HEK293 (cell line): ENCODE results near the gene PTGR2.

Experiments used
- CTCF ChIA-PET: fragments of 350-600 bp; formaldehyde crosslinking; extraction: SDS; loops from one replicate; lab custom pipeline; 2021; ENCODE audit warnings: antibody characterized with exemption; lab: Yijun Ruan, JAX
- POLR2A ChIA-PET: fragments of 300-600 bp; formaldehyde crosslinking; extraction: SDS; loops from one replicate; lab custom pipeline; 2020; ENCODE audit warnings: antibody characterized with exemption, inconsistent platforms; lab: Yijun Ruan, JAX
- H3K27ac ChIP-seq: fragments of 200-500 bp; sonication (Bioruptor generic); 2 replicates; pipeline ENCODE4 v1.5.1; 2014; ENCODE audit warnings: low read depth, low read length, control low read depth, inconsistent platforms; ENCODE audit errors: extremely low read depth
- H3K36me3 ChIP-seq, 2 experiments: fragments of 200-500 bp in 1 of 2; sonication (Bioruptor generic) in 1 of 2; 1 replicate in 1 of 2; 2 replicates in 1 of 2; pipeline ENCODE4 v1.5.1; 2014 to 2017; ENCODE audit warnings: inconsistent platforms in 2 of 2, low read length in 2 of 2; ENCODE audit not compliant: control insufficient read depth in 2 of 2, insufficient read depth in 1 of 2
- H3K4me1 ChIP-seq: fragments of 200-500 bp; sonication (Bioruptor generic); 2 replicates; pipeline ENCODE4 v1.5.1; 2014; ENCODE audit warnings: mild to moderate bottlenecking, low read length, inconsistent platforms; ENCODE audit not compliant: control insufficient read depth, insufficient read depth
- H3K4me3 ChIP-seq: 2 replicates; pipeline ENCODE4 v1.5.1; 2011; ENCODE audit warnings: low read depth, mild to moderate bottlenecking, control low read depth, low read length, moderate library complexity
- H3K9me3 ChIP-seq: fragments of 200-500 bp; sonication (Bioruptor generic); 2 replicates; pipeline ENCODE4 v1.5.1; 2014; ENCODE audit warnings: low read depth, low read length, inconsistent platforms; ENCODE audit not compliant: control insufficient read depth, insufficient read depth
- HOXA7 ChIP-seq: sonication (generic); formaldehyde crosslinking; IDR thresholded peaks from 2 replicates; pipeline ENCODE4 v1.8.1; 2022; ENCODE audit warnings: missing genetic modification reagents, borderline replicate concordance
- HOXD13 ChIP-seq: sonication (generic); formaldehyde crosslinking; IDR thresholded peaks from 2 replicates; pipeline ENCODE4 v1.8.0; 2022; ENCODE audit warnings: missing genetic modification reagents, borderline replicate concordance
- KLF10 ChIP-seq: fragments of 450-650 bp; IDR thresholded peaks from 2 replicates; pipeline ENCODE4 v1.5.1; 2018; ENCODE audit warnings: missing biosample characterization, mild to moderate bottlenecking, missing genetic modification characterization
- MYNN ChIP-seq: fragments of 450-650 bp; formaldehyde crosslinking; IDR thresholded peaks from 2 replicates; pipeline ENCODE4 v1.5.1; 2016; ENCODE audit warnings: missing biosample characterization, missing genetic modification characterization, borderline replicate concordance
- PBX3 ChIP-seq: sonication (generic); formaldehyde crosslinking; IDR thresholded peaks from 2 replicates; pipeline ENCODE4 v1.8.1; 2022; ENCODE audit warnings: mild to moderate bottlenecking, moderate library complexity, missing genetic modification reagents
- PRDM2 ChIP-seq: fragments of 450-650 bp; formaldehyde crosslinking; IDR thresholded peaks from 2 replicates; pipeline ENCODE4 v1.5.1; 2016; ENCODE audit warnings: missing biosample characterization, missing genetic modification characterization, borderline replicate concordance
- SCRT1 ChIP-seq: fragments of 450-650 bp; formaldehyde crosslinking; IDR thresholded peaks from 2 replicates; pipeline ENCODE4 v1.5.1; 2016; ENCODE audit warnings: missing biosample characterization, missing genetic modification characterization, borderline replicate concordance
- TSHZ1 ChIP-seq: fragments of 450-650 bp; formaldehyde crosslinking; IDR thresholded peaks from 2 replicates; pipeline ENCODE4 v1.5.1; 2016; ENCODE audit warnings: missing biosample characterization, missing genetic modification characterization, borderline replicate concordance
- ZFP37 ChIP-seq: fragments of 450-650 bp; formaldehyde crosslinking; IDR thresholded peaks from 2 replicates; pipeline ENCODE4 v1.5.1; 2016; ENCODE audit warnings: missing biosample characterization, missing genetic modification characterization
- ZNF132 ChIP-seq: fragments of 450-650 bp; formaldehyde crosslinking; IDR thresholded peaks from 2 replicates; pipeline ENCODE4 v1.5.1; 2017; ENCODE audit warnings: missing biosample characterization, missing genetic modification characterization, borderline replicate concordance
- ZNF169 ChIP-seq: fragments of 450-650 bp; formaldehyde crosslinking; IDR thresholded peaks from 2 replicates; pipeline ENCODE4 v1.5.1; 2016; ENCODE audit warnings: missing biosample characterization, missing genetic modification characterization
- ZNF175 ChIP-seq: fragments of 450-650 bp; formaldehyde crosslinking; IDR thresholded peaks from 2 replicates; pipeline ENCODE4 v1.5.1; 2016; ENCODE audit warnings: missing biosample characterization, missing genetic modification characterization
- ZNF184 ChIP-seq: fragments of 450-650 bp; IDR thresholded peaks from 2 replicates; pipeline ENCODE4 v1.5.1; 2018; ENCODE audit warnings: missing biosample characterization, mild to moderate bottlenecking, missing genetic modification characterization
- ZNF324 ChIP-seq: fragments of 450-650 bp; formaldehyde crosslinking; IDR thresholded peaks from 2 replicates; pipeline ENCODE4 v1.5.1; 2016; ENCODE audit warnings: missing biosample characterization, missing genetic modification characterization
- ZNF423 ChIP-seq: fragments of 450-650 bp; formaldehyde crosslinking; IDR thresholded peaks from 2 replicates; pipeline ENCODE4 v1.5.1; 2016; ENCODE audit warnings: missing biosample characterization, missing genetic modification characterization
- ZNF501 ChIP-seq: fragments of 450-650 bp; formaldehyde crosslinking; IDR thresholded peaks from 2 replicates; pipeline ENCODE4 v1.5.1; 2016; ENCODE audit warnings: missing biosample characterization, missing genetic modification characterization
- ZNF571 ChIP-seq: fragments of 450-650 bp; formaldehyde crosslinking; IDR thresholded peaks from 2 replicates; pipeline ENCODE4 v1.5.0; 2017; ENCODE audit warnings: missing biosample characterization, missing genetic modification characterization
- ZNF623 ChIP-seq: fragments of 450-650 bp; formaldehyde crosslinking; IDR thresholded peaks from 2 replicates; pipeline ENCODE4 v1.5.1; 2016; ENCODE audit warnings: missing biosample characterization, missing genetic modification characterization
- ZSCAN16 ChIP-seq: fragments of 450-650 bp; formaldehyde crosslinking; IDR thresholded peaks from 2 replicates; pipeline ENCODE4 v1.5.1; 2016; ENCODE audit warnings: missing biosample characterization, missing genetic modification characterization
- ZSCAN5A ChIP-seq: fragments of 450-650 bp; formaldehyde crosslinking; IDR thresholded peaks from 2 replicates; pipeline ENCODE4 v1.5.1; 2016; ENCODE audit warnings: missing biosample characterization, missing genetic modification characterization

The PTGR2 gene

GRCh38 chr14:73809391-73809790, 42.2 kb upstream of the PTGR2 start:
- H3K36me3 ChIP-seq, result no peaks in the 10 kb centered on the region
- H3K4me1 ChIP-seq, result no peaks in the 10 kb centered on the region
- ChIA-PET CTCF (no interaction called here), POLR2A (interaction anchor here (0.6 kb wide), 1 partner anchor 39 kb away, joined by 5 read pairs; no protein-coding TSS in a partner anchor)
- TF ChIP-seq ZSCAN5A (tag by site-specific recombination) (no peak), ZNF623 (tag by site-specific recombination) (no peak), ZFP37 (no peak), ZNF132 (tag by site-specific recombination) (no peak), PBX3 (no peak), KLF10 (tag by site-specific recombination) (no peak), ZNF169 (tag by site-specific recombination) (no peak)
- H3K9me3 ChIP-seq, result no peaks in the 10 kb centered on the region
- H3K27ac ChIP-seq, result no peak overlapping the region
- no peak overlapping the region for H3K4me3 ChIP-seq

GRCh38 chr14:73810478-73811163, 41.0 kb upstream of the PTGR2 start:
- Histone ChIP-seq H3K27ac (no peak overlapping the region), H3K9me3 (no peaks in the 10 kb centered on the region), H3K4me1 (no peaks in the 10 kb centered on the region), H3K4me3 (no peak overlapping the region), H3K36me3 (no peaks in the 10 kb centered on the region)
- CTCF ChIA-PET, result no interaction called here
- TF ChIP-seq ZNF571 (no peak), ZNF175 (tag by site-specific recombination) (no peak), PRDM2 (tag by site-specific recombination) (no peak), HOXD13 (CRISPR knock-in tag) (no peak), ZNF501 (no peak), ZNF184 (tag by site-specific recombination) (no peak)
- POLR2A ChIA-PET, result interaction anchor here (1.2 kb wide), 1 partner anchor 41 kb away, joined by 4 read pairs; the partner anchor contains the start of gene PTGR2

- Histone ChIP-seq H3K27ac (no peak overlapping the region), H3K9me3 (no peaks in the 10 kb centered on the region), H3K36me3 (no peaks in the 10 kb centered on the region), H3K4me1 (no peaks in the 10 kb centered on the region), H3K4me3 (no peak overlapping the region)
- POLR2A ChIA-PET, result interaction anchor here (0.7 to 1.2 kb wide), 2 partner anchors 41 to 76 kb away, joined by 3 to 4 read pairs; partner anchors contain the start of genes PTGR2 and ZNF410
- CTCF ChIA-PET, result interaction anchor here (1.1 kb wide), 1 partner anchor 26 kb away, joined by 3 read pairs; no protein-coding TSS in a partner anchor
- no peak for TF ChIP-seq HOXA7 (CRISPR knock-in tag)
- no peak for TF ChIP-seq TSHZ1 (tag by site-specific recombination)
- TF ChIP-seq ZNF423 (tag by site-specific recombination), result no peak
- TF ChIP-seq SCRT1 (tag by site-specific recombination), result no peak
- no peak for TF ChIP-seq MYNN (tag by site-specific recombination)
- no peak for TF ChIP-seq ZNF175 (tag by site-specific recombination)
- TF ChIP-seq ZSCAN16 (tag by site-specific recombination), result no peak
- no peak for TF ChIP-seq ZNF324 (tag by site-specific recombination)
These were observed 40.5 kb upstream of the PTGR2 start for GRCh38 chr14:73811164-73811503.
